HCT116 (cell line): ENCODE measurements around the gene OSER1. TPM values are rescaled to one million over a fixed set of nuclear protein-coding genes. Genes with fewer than 3 reads are reported as not detected.

Experiments used
- ATAC-seq: fragments of 200-7000 bp; cut with Tn5 transposase; 2 replicates; pipeline ENCODE4 v1.9.1; 2020; ENCODE audit warnings: mild to moderate bottlenecking, moderate library complexity
- BruUV-seq: library from RNA; stranded (reverse); fragments of 400-500 nt; replicated peaks from 2 replicates; lab custom pipeline; 2021; lab: Mats Ljungman, UMichigan
- CTCF ChIA-PET: fragments of 300-600 bp; sonication (Branson Sonifier 250); formaldehyde crosslinking; loops from one replicate; lab custom pipeline; 2021; ENCODE audit warnings: antibody characterized with exemption; lab: Charles Lee
- POLR2A ChIA-PET: fragments of 300-600, 350-600 bp; sonication (Branson Sonifier 250); formaldehyde crosslinking; loops from one replicate; lab custom pipeline; 2021; ENCODE audit warnings: antibody characterized with exemption; lab: Charles Lee
- RAD21 ChIA-PET, 2 experiments: fragments of 300-600 bp; sonication (Branson Sonifier 250); formaldehyde crosslinking; loops; one replicate each; lab custom pipeline; 2023; ENCODE audit warnings: low total read pairs in 2 of 2; ENCODE audit not compliant: uncharacterized antibody in 2 of 2, unreplicated experiment in 2 of 2, low non-redundant PET in 1 of 2; lab: Charles Lee
- DNase-seq: peaks from one replicate; pipeline ENCODE4 v3.0.0-alpha.2; 2010; ENCODE audit warnings: low read depth, low spot score
- H2AFZ ChIP-seq: fragments of 200-600 bp; shearing (Covaris generic), sonication (generic); 2 replicates; pipeline ENCODE4 v1.6.1; 2017; ENCODE audit warnings: low read depth, mixed run types, mixed read lengths, antibody characterized with exemption, low read length; ENCODE audit not compliant: poor library complexity, severe bottlenecking
- H3K27ac ChIP-seq: 2 replicates; pipeline ENCODE4 v1.5.1; 2012; ENCODE audit warnings: low read depth, low read length
- H3K27me3 ChIP-seq: fragments of 200-600 bp; sonication (generic); 2 replicates; pipeline ENCODE4 v1.6.1; 2016; ENCODE audit warnings: mixed run types, low read length, mixed read lengths; ENCODE audit not compliant: insufficient read depth
- H3K36me3 ChIP-seq, 2 experiments: fragments of 200-500 bp in 1 of 2; fragments of 200-600 bp in 1 of 2; sonication (Bioruptor generic) in 1 of 2; sonication (generic) in 1 of 2; 2 replicates each; pipeline versions ENCODE4 v1.5.1 to v1.6.1; 2014 to 2016; ENCODE audit warnings: low read length in 2 of 2, inconsistent platforms in 1 of 2, mixed read lengths in 1 of 2, mixed run types in 1 of 2; ENCODE audit not compliant: insufficient read depth in 2 of 2, control insufficient read depth in 1 of 2
- H3K4me1 ChIP-seq, 2 experiments: fragments of 200-600 bp in 1 of 2; sonication (generic) in 1 of 2; 2 replicates each; pipeline versions ENCODE4 v1.5.1 to v1.6.1; 2012 to 2017; ENCODE audit warnings: low read length in 2 of 2, inconsistent platforms in 1 of 2, mild to moderate bottlenecking in 1 of 2, mixed read lengths in 1 of 2, mixed run types in 1 of 2, moderate library complexity in 1 of 2; ENCODE audit not compliant: insufficient read depth in 2 of 2, control insufficient read depth in 1 of 2
- H3K4me2 ChIP-seq: fragments of 200-600 bp; sonication (generic); 2 replicates; pipeline ENCODE4 v1.6.1; 2017; ENCODE audit warnings: mixed run types, low read length, mixed read lengths
- H3K4me3 ChIP-seq, 2 experiments: fragments of 200-600 bp in 1 of 2; sonication (generic) in 1 of 2; replicated peaks in 1 of 2; 2 replicates each; pipeline ENCODE4 v1.5.1; 2011 to 2016; ENCODE audit warnings: low read length in 2 of 2, control low read depth in 1 of 2, low read depth in 1 of 2, mild to moderate bottlenecking in 1 of 2, mixed read lengths in 1 of 2, mixed run types in 1 of 2
- H3K79me2 ChIP-seq: fragments of 200-600 bp; sonication (generic); 2 replicates; pipeline ENCODE4 v1.6.1; 2017; ENCODE audit warnings: mild to moderate bottlenecking, mixed run types, low read length, moderate library complexity, mixed read lengths; ENCODE audit not compliant: insufficient read depth
- H3K9ac ChIP-seq: fragments of 200-600 bp; sonication (generic); 2 replicates; pipeline ENCODE4 v1.6.1; 2016; ENCODE audit warnings: low read length, mixed read lengths
- H3K9me2 ChIP-seq: fragments of 200-600 bp; sonication (generic), shearing (Covaris generic); 2 replicates; pipeline ENCODE4 v1.6.1; 2017; ENCODE audit warnings: mixed run types, mild to moderate bottlenecking, moderate library complexity; ENCODE audit not compliant: insufficient read depth
- H3K9me3 ChIP-seq, 2 experiments: fragments of 200-500 bp in 1 of 2; fragments of 200-600 bp in 1 of 2; sonication (Bioruptor generic) in 1 of 2; sonication (generic) in 1 of 2; 2 replicates each; pipeline ENCODE4 v1.6.1; 2014 to 2017; ENCODE audit warnings: low read length in 2 of 2, mixed read lengths in 2 of 2, inconsistent platforms in 1 of 2, low read depth in 1 of 2, mild to moderate bottlenecking in 1 of 2, mixed run types in 1 of 2, moderate library complexity in 1 of 2; ENCODE audit not compliant: control insufficient read depth in 1 of 2, insufficient read depth in 1 of 2
- H4K20me1 ChIP-seq: fragments of 200-600 bp; sonication (generic), shearing (Covaris generic); 2 replicates; pipeline ENCODE4 v1.6.1; 2017; ENCODE audit warnings: mixed run types, mild to moderate bottlenecking, moderate library complexity; ENCODE audit not compliant: insufficient read depth
- ATF3 ChIP-seq: IDR thresholded peaks from 2 replicates; pipeline ENCODE4 v1.6.1; 2012
- CEBPB ChIP-seq: IDR thresholded peaks from 2 replicates; pipeline ENCODE4 v1.6.1; 2012; ENCODE audit warnings: low read depth
- EGR1 ChIP-seq: IDR thresholded peaks from 2 replicates; pipeline ENCODE4 v1.6.1; 2012; ENCODE audit warnings: low read depth
- ELF1 ChIP-seq: IDR thresholded peaks from 2 replicates; pipeline ENCODE4 v1.6.1; 2012; ENCODE audit warnings: low read depth, borderline replicate concordance
- FOSL1 ChIP-seq: IDR thresholded peaks from 2 replicates; pipeline ENCODE4 v1.6.1; 2012; ENCODE audit warnings: low read depth
- REST ChIP-seq: IDR thresholded peaks from 2 replicates; pipeline ENCODE4 v1.6.1; 2012; ENCODE audit warnings: low read depth
- SP1 ChIP-seq: IDR thresholded peaks from 2 replicates; pipeline ENCODE4 v1.6.1; 2012; ENCODE audit warnings: low read depth
- SRF ChIP-seq: IDR thresholded peaks from 2 replicates; pipeline ENCODE4 v1.6.1; 2012; ENCODE audit warnings: low read depth
- TCF7L2 ChIP-seq: IDR thresholded peaks from 2 replicates; pipeline ENCODE4 v1.7.0; 2011; ENCODE audit warnings: borderline replicate concordance, inconsistent platforms; ENCODE audit not compliant: insufficient read depth, insufficient read length; ENCODE audit errors: extremely low read depth
- ZFX ChIP-seq: fragments of 450-650 bp; IDR thresholded peaks from 2 replicates; pipeline ENCODE4 v1.6.1; 2017
- intact Hi-C: fragments of 100-400 bp; cut with micrococcal nuclease; formaldehyde crosslinking; loops from 2 replicates; pipeline ENCODE4 v1.10.0; 2022
- total RNA-seq: library from RNA; stranded (reverse); gene quantifications from one replicate; pipeline ENCODE4 v1.2.1, GENCODE V29; 2021; ENCODE audit not compliant: unreplicated experiment

OSER1 gene
- total RNA-seq, 1 experiment from 2014 or later, result 28.4 TPM

- TF ChIP-seq ZFX (no peak), FOSL1 (no peak), ATF3 (no peak)
- H3K27ac ChIP-seq, result no peak overlapping the region
- H3K9me3 ChIP-seq, result no peaks in the 10 kb centered on the region
- no peak for ATAC-seq
- RAD21 ChIA-PET, result no interaction called here
- no peaks in the 10 kb centered on the region for H3K9me2 ChIP-seq
- no peaks in the 10 kb centered on the region for H3K36me3 ChIP-seq
- H3K4me3 ChIP-seq, result no peak overlapping the region
- no peaks in the 10 kb centered on the region for H4K20me1 ChIP-seq
- no peak overlapping the region for H3K4me2 ChIP-seq
- CTCF ChIA-PET, result no interaction called here
- no peak overlapping the region for H2AFZ ChIP-seq
- H3K4me1 ChIP-seq, result peaks cover 6 to 19% of the 10 kb centered on the region in 2 experiments
- no peaks in the 10 kb centered on the region for H3K79me2 ChIP-seq
- no peaks in the 10 kb centered on the region for H3K27me3 ChIP-seq
- BruUV-seq, result no TSS peak
- POLR2A ChIA-PET, result no interaction called here
- intact Hi-C loops, result no loop called here
- no peak for DNase-seq
- H3K9ac ChIP-seq, result no peak overlapping the region
Observed at GRCh38 chr20:44157061-44157460, 53.5 kb downstream of the OSER1 start.

- DNase-seq, result no peak
- Histone ChIP-seq H3K9me2 (no peaks in the 10 kb centered on the region), H3K9me3 (no peaks in the 10 kb centered on the region), H3K9ac (no peak overlapping the region), H3K36me3 (no peaks in the 10 kb centered on the region), H2AFZ (no peak overlapping the region), H3K79me2 (no peaks in the 10 kb centered on the region), H3K27ac (no peak overlapping the region), H3K4me2 (no peak overlapping the region), H3K4me1 (peaks cover 21 to 35% of the 10 kb centered on the region in 2 experiments), H3K27me3 (no peaks in the 10 kb centered on the region), H4K20me1 (no peaks in the 10 kb centered on the region), H3K4me3 (no peak overlapping the region)
- ChIA-PET CTCF (interaction anchor here (1.0 kb wide), 1 partner anchor 18 kb away, joined by 3 read pairs; no protein-coding TSS in a partner anchor), POLR2A (no interaction called here), RAD21 (no interaction called here)
- no peak for TF ChIP-seq CEBPB
- no peak for TF ChIP-seq ELF1
- TF ChIP-seq SP1, result no peak
- no peak for TF ChIP-seq REST
- TF ChIP-seq TCF7L2, result no peak
- TF ChIP-seq SRF, result no peak
- TF ChIP-seq FOSL1, result no peak
- no peak for TF ChIP-seq EGR1
- BruUV-seq, result no TSS peak
- intact Hi-C loops, result no loop called here
- no peak for ATAC-seq
Observed at GRCh38 chr20:44154521-44155001, 56.0 kb downstream of the OSER1 start.
